Panc1 (cell line): ENCODE data around the gene KRTAP6-2.

ENCODE experiments used
- SIN3A ChIP-seq: IDR thresholded peaks from 2 replicates; pipeline ENCODE4 v1.6.1; 2012; ENCODE audit warnings: low read depth, mild to moderate bottlenecking, low read length, moderate library complexity, borderline replicate concordance; ENCODE audit not compliant: insufficient read depth
- TF ChIP-seq, protein P1 (sequence below): fragments of 450-650 bp; IDR thresholded peaks from 2 replicates; pipeline ENCODE4 v1.5.1; 2017; ENCODE audit warnings: mild to moderate bottlenecking

- TF ChIP-seq, protein P1, sequence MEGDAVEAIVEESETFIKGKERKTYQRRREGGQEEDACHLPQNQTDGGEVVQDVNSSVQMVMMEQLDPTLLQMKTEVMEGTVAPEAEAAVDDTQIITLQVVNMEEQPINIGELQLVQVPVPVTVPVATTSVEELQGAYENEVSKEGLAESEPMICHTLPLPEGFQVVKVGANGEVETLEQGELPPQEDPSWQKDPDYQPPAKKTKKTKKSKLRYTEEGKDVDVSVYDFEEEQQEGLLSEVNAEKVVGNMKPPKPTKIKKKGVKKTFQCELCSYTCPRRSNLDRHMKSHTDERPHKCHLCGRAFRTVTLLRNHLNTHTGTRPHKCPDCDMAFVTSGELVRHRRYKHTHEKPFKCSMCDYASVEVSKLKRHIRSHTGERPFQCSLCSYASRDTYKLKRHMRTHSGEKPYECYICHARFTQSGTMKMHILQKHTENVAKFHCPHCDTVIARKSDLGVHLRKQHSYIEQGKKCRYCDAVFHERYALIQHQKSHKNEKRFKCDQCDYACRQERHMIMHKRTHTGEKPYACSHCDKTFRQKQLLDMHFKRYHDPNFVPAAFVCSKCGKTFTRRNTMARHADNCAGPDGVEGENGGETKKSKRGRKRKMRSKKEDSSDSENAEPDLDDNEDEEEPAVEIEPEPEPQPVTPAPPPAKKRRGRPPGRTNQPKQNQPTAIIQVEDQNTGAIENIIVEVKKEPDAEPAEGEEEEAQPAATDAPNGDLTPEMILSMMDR: no peak
- no peak for TF ChIP-seq SIN3A
Observed at GRCh38 chr21:30629200-30629599, 30.5 kb upstream of the KRTAP6-2 start.
